COR-L47 (cell line): Measurements from ENCODE around the gene MYO5B.

Experiments
- DNase-seq: peaks from one replicate; lab custom pipeline; 2025; lab: John Stamatoyannopoulos, UW

The MYO5B gene

DNA sequence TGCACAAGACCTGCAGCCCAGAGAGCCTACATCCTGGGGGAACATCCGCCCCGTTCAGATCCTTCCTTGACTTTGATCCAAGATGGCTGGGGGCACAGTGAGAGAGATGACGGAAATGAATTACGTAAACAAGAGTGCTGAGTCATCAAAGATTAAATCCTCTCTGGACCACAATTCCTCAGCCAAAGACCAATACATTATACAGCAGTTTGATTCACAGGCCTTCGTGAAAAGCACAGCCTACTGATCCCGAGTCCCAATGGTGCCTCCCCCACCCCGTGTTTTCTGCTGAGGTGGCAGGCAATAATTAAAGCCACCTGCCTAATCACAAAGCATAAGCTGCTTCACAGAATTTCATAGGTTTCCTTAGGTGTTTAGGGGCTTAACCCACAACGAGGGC is 43.0 kb downstream of the MYO5B start:
- no peak for DNase-seq

GRCh38 chr18:50144540-50144939 is 50.4 kb downstream of the MYO5B start:
- DNase-seq: no peak

DNA sequence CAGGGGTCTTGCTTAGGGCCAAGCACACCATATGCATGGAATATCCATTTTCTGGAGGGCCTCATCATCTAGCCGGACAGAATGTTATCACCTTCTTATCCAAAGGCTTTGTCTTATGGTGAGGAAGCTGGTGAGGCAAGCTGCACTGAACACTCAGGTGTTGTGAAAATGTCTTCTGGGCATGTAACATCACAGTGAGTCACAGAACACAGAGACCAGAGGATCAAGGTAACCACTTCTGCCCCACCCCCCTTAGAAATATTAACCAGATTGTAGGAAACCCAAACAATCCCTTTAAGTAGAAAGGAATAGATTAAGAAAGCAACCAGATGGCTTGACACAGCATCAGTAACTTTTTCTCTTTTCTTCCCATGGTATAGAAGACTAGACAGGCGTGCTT is 51.1 kb downstream of the MYO5B start:
- DNase-seq: no peak

DNA sequence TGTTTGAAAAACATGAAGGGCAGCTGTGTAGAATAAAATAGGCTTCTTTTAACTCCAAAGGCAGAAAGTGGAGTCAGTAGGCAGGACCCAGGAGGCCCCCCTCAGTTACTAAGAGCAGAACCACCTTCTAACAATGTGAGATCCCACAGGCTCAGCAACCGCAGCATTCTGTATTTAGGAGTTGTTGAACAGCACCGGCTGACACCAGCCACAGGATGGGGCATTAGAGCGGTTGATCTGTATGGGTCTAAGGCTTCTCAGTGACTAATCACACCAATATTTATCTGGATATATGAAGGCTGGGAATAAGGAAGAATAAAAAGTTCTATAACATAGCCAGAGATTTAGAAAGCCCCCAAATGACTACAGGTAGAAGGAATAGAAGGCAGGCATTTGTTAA is 51.7 kb downstream of the MYO5B start:
- no peak for DNase-seq

DNA sequence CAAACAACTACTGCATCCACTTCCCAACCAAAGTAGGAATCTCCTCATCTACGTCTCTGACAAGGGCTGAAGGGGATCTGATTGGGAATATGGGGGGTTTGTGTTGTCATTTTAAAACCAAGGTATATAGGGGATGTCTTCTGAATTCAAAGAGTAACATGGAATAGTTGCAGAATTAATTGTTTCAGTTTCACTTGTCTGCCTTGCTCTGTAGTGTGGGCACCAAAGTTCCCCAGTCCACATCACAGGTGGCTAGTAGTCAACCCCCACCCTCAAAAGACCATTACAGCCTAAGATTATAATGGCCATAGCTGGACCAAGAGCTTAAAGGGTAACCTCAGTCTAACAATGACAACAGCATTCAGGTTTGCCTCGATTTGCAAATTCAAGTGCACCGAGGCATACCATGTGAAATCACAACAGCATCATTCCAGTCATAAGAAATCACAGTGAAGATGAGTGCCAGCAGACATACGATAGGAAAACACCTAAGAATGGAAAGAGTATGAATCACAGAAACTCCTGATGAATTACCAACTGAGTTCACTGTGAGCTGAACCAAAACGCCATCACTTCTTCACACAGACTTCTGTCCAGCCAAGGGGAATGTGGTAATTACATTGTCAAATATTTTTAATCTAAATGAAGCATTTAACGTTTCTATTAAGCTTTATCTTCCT is 52.4 kb downstream of the MYO5B start:
- DNase-seq: no peak

- no peak for DNase-seq
Observed at GRCh38 chr18:50138181-50139064, 56.5 kb downstream of the MYO5B start.

DNA sequence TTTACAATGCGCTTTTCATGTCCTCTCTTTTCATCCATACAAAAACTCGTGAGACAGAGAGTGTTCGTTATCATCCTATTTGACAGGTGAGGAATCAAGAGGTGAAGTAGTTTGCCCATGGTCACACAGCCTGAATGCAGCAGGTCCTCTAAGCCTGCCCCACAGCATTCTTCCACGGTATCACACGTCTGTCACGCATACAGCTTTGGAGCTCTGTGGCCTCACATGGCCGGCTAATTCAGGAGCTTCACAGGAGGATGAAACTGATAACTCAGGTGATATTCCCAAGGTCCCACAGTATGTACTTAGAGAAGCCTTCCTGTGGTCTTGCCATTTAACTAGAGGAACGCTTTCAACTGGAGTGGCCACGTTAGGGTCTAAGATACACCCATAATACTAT is 59.0 kb downstream of the MYO5B start:
- DNase-seq: no peak

DNA sequence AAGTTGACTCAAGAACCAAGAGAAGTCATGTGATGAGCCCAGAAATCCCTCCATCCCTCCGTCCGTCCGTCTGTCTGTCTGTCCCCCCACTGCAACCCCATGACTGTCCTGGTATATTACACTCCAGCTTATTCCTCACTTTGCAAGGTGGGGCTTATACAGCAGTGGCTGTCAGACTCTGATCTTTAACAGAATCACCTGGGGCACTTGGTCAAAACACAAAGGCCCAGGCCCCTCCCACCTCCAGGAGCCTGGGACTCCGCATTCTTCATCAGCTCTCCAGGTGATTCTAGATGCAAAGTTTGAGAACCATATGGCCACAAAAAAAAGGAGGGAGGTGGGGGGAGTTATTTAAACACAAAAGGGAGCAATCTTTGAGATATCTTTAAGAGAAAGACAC is 61.4 kb downstream of the MYO5B start:
- no peak for DNase-seq

DNA sequence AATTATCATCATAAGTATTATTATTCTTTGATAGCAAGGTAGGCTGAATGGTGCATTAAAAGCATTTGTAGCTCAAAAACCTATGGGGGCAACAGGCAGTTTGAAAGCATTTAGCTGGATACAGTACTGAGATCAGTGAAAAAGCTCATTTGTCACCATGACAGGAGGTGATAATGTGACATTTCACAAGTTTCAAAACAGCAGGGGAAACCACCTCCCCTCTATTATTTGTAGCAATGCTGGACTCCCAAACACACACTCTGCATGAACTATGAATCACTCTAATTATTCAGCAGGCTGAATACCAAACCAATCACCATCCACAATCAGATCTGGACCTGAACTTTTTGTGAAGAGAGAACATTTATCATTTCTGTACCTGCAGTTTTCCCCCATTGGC is 63.4 kb downstream of the MYO5B start:
- peak; percentile 66 for DNase-seq

GRCh38 chr18:50128506-50129271 is 66.3 kb downstream of the MYO5B start:
- peak; percentile 86 for DNase-seq

DNA sequence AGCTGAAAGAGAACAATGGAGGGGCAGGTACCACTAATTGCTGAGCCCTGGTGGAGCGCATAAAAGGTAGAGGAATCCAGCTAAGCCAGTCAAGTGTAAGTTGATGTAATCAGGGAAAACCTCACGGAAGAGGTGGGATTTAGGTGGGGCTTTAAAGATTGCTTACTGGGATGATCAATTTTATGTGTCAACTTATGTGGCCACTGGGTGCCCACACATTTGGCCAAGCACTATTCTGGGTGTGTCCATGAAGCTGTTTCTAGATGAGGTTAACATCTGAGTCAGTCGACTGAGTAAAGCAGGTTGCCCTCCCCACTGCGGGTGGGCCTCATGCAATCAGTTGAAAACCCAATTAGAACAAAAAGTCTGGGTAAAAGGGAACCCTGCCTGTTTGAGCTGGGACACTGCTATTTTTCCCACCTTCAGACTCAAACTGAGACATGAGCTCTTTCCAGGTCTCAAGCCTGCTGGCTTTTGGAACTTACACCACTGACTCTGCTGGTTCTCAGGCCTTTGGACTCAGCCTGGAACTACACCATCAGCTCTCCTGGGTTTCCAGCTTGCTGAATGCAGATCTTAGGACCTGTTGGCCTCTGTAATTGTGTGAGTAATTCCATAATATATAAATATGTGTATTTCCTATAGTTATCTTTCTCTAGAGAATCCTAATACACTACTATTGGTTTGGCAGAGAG is 67.3 kb downstream of the MYO5B start:
- DNase-seq: no peak

DNA sequence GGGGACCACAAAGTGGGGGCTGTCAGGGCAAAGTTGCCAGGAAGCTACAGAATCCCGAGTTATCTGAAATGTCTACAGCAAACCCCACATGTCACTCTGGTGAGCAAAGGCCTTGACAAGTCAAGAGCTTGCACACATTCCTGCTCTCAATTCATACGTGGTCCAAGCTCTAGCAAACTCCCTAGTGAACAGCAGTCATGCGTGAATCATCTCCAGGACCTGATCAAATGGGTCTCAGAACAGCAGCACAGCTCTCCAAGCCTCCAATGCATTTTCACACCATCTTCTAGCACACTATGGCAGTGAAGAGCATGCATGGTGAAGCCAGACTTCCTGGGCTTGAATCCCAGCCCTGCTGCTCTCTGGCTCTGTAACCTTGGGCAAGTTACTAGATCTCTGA is 68.5 kb downstream of the MYO5B start:
- DNase-seq: no peak

- no peak for DNase-seq
Observed at GRCh38 chr18:50125456-50125855, 69.5 kb downstream of the MYO5B start.

- no peak for DNase-seq
Observed at GRCh38 chr18:50119296-50119695, 75.7 kb downstream of the MYO5B start.

DNA sequence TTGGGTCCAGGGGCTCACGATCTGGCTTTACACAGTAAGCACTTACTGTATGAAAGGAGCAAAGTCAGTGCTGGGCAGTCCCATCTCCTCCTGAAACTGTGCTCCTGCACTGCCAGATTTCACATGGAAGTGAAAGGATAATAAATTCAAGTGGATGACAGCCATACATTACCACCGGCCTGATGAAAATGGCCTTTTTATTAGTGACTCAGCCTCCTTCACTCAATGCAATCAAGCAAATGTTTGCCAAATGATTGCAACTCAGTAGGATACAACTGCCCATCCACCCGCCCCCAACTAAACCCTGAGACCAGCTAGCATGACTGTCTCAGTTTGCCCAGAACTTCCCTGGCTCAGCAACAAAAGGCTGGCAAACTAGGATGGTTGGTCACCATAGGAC is 77.1 kb downstream of the MYO5B start:
- DNase-seq: peak; percentile 38

DNA sequence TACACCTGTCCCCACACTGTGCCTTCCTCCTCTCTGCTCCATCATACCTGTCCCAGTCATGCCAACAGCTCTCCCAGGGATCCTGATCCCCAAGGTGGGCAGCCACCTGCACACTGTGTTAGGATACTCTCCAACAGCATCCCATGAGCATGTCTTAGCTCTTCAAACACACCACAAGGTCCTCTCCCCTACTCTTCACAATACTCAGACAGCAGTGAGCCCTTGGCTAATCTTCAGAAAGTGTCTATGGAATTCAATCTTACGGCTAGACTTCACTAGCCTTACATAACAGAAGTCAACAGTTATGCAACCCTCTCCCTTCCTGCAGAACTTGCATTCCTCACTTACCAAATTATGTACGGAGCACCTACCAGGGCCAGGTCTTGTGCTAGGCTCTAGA is 79.9 kb downstream of the MYO5B start:
- no peak for DNase-seq

DNA sequence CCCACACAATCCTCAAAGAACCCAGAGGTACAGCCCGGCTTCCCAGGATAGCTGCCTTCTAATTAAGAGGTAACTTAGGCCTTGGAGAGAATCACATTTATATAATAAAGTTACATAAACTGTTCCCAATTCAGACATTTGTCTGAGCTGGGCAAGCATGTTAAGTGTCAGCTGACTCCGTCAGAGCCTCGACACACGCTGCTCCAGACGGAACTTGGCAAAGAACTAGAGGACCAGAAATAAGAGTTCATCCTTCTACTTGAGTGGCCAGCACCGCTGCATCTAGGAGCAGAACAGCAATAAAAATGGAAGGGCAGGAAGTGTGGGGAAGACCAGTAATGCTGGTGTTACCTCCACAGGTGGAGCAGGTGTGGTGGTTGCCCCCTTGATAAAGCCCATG is 80.5 kb downstream of the MYO5B start:
- no peak for DNase-seq

GRCh38 chr18:50113726-50114125 is 81.2 kb downstream of the MYO5B start:
- no peak for DNase-seq

GRCh38 chr18:50111398-50111797 is 83.5 kb downstream of the MYO5B start:
- DNase-seq: peak; percentile 31

DNA sequence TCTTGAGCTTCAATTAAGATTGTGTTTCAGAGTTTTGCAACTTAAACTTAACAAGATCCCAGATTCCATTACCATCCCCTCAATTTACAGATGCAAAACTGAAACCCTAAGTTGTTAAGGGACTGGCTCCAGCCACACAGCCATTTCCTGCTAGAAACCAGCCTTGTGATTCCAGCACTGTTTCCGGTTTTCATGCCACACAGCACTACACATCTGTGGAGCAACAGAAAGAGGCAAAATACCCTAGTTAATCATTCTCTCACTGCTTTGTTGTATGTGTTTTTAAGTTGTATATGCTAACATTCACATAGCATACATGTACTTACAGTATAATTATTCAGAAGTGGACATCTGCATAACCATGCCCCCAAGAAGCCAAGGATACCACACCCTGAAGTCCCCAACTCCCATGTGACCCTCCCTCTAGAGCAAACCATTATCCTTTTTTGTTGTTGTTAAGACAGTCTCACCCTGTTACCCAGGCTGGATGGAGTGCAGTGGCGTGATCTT is 87.4 kb downstream of the MYO5B start:
- no peak for DNase-seq

DNA sequence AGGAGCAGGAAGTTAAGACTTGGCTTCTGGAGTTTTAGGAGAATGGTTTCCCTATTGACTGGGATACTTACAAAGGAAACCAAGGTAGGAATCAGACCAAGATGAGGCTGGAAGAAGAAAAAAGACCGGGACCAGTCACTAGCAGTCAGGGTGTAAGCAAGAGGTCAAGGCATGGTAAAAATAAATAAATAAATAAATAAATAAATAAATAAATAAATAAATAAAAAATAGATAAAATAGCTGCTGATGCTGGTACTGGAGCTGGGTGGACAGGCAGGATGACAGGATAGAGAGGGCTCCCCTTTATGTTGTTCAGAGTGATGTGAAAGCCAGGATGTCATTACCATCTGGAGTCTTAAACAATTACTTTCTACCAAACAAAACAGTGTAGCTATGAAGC is 89.9 kb downstream of the MYO5B start:
- no peak for DNase-seq

DNA sequence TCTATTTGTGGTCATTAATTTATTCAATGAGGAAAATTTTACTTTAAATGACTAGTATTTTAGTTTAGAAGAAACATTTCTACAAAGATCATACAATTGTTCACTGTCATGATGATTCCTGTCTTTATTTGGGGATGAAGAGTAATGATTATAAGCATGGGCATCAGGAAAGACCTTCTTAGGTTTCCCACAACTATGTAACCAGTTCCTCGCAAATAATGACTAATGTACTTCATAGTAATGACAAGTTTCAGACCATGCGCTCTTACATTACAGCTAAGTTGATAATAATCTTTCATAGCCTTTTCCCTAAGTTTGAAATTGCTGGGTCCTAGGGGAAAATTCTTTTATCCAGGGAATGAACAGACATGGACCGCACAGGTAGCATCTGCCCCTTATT is 90.5 kb downstream of the MYO5B start:
- DNase-seq: no peak
